ENCODE measurements around the gene ST8SIA2. TPM values are rescaled to one million over a fixed set of nuclear protein-coding genes. Genes with fewer than 3 reads are reported as not detected.

ST8SIA2 gene
- total and polyA plus RNA-seq, 2 donors from 2014 or later, result 0.38 TPM; not detected in 1

DNA sequence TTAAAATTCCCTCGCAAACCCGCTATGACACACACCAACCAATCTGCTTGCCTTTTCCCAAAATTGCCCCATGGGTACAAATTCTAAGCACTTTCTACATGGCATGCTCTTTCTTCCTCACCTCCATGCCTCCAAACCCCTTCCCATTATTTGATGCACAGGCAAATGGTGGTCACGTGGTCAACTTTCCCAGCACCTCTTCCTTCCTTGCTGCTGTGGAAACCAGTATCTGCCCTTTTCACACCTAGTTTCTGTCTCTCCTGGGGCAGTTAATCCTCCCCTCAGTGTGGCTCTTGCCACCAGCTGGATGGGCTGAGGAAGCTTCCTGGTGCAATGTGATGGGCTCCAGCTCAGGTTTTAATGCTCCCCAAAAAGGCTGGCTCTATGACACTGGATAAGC is 38.4 kb upstream of the ST8SIA2 start:
- no peak for FAIRE-seq

DNA sequence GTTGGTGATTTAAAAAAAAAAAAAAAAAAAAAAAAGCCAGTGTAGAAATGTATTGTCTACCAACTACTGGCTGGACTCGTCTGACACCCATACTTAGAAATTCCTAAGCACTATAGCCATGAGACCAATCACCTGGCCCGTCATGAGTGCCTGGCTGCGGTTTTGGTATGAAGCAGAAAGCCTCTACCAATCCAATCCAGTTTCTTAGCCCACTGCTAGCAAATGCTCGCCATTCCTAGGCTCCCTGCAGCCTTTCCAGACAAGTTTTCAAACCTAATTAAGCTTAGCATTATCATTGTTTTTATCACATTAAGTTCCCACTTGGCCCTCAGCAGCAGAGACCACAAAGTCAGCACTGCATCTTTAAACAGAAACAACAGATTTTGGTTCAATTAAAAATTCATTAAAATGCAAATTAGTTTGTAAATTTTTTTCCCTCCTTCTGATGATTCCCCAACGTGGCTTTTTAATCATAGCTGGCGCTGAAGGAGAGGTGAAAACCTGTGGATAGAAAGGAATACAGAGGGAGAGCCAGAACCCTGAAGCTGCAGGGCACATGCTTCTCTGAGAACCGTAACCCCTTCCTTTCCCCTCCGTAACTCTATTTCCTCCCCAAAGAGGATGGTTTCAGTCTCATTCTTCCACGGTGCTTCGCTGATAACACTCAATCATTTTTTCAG is 32.2 kb upstream of the ST8SIA2 start:
- Histone ChIP-seq H3K9me3 (ENCODE audit: control insufficient read depth in 2 of 3, insufficient read depth in 1 of 3, low read length in 3 of 3) (no peaks in the 10 kb centered on the region), H3K27me3 (ENCODE audit: control insufficient read depth, insufficient read depth, low read length) (no peaks in the 10 kb centered on the region), H3K4me1 (ENCODE audit: control insufficient read depth in 2 of 3, insufficient read depth in 2 of 3, low read depth in 1 of 3, low read length in 3 of 3) (no peaks in the 10 kb centered on the region), H3K9ac (ENCODE audit: low read length in 3 of 3) (no peak overlapping the region), H3K4me3 (ENCODE audit: low read length in 3 of 3) (no peak overlapping the region), H3K27ac (ENCODE audit: low read depth in 2 of 2, low read length in 2 of 2) (no peak overlapping the region), H3K36me3 (ENCODE audit: control insufficient read depth in 2 of 3, insufficient read depth in 3 of 3, low read length in 3 of 3) (no peaks in the 10 kb centered on the region)
- intact Hi-C loops (cut with DNase I), result no loop called here
- FAIRE-seq (no peak), DNase-seq (no peak)
- TF ChIP-seq, protein P1, sequence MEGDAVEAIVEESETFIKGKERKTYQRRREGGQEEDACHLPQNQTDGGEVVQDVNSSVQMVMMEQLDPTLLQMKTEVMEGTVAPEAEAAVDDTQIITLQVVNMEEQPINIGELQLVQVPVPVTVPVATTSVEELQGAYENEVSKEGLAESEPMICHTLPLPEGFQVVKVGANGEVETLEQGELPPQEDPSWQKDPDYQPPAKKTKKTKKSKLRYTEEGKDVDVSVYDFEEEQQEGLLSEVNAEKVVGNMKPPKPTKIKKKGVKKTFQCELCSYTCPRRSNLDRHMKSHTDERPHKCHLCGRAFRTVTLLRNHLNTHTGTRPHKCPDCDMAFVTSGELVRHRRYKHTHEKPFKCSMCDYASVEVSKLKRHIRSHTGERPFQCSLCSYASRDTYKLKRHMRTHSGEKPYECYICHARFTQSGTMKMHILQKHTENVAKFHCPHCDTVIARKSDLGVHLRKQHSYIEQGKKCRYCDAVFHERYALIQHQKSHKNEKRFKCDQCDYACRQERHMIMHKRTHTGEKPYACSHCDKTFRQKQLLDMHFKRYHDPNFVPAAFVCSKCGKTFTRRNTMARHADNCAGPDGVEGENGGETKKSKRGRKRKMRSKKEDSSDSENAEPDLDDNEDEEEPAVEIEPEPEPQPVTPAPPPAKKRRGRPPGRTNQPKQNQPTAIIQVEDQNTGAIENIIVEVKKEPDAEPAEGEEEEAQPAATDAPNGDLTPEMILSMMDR (IDR thresholded peaks at IDR 0.05; ENCODE audit: borderline replicate concordance, extremely low read depth, insufficient read depth), result no peak

More for the DNA sequence above, 38.4 kb upstream of the ST8SIA2 start:
- Histone ChIP-seq H3K36me3 (ENCODE audit: control insufficient read depth in 2 of 3, insufficient read depth in 3 of 3, low read length in 3 of 3) (no peaks in the 10 kb centered on the region), H3K27me3 (ENCODE audit: control insufficient read depth, insufficient read depth, low read length) (no peaks in the 10 kb centered on the region), H3K9ac (ENCODE audit: low read length in 3 of 3) (no peak overlapping the region), H3K4me1 (ENCODE audit: control insufficient read depth in 2 of 3, insufficient read depth in 2 of 3, low read depth in 1 of 3, low read length in 3 of 3) (no peaks in the 10 kb centered on the region), H3K4me3 (ENCODE audit: low read length in 3 of 3) (no peak overlapping the region), H3K9me3 (ENCODE audit: control insufficient read depth in 2 of 3, insufficient read depth in 1 of 3, low read length in 3 of 3) (no peaks in the 10 kb centered on the region), H3K27ac (ENCODE audit: low read depth in 2 of 2, low read length in 2 of 2) (no peak overlapping the region)
- TF ChIP-seq, protein P1 (IDR thresholded peaks at IDR 0.05; ENCODE audit: borderline replicate concordance, extremely low read depth, insufficient read depth), result no peak
- intact Hi-C loops (cut with DNase I), result no loop called here
- DNase-seq, result no peak

DNA sequence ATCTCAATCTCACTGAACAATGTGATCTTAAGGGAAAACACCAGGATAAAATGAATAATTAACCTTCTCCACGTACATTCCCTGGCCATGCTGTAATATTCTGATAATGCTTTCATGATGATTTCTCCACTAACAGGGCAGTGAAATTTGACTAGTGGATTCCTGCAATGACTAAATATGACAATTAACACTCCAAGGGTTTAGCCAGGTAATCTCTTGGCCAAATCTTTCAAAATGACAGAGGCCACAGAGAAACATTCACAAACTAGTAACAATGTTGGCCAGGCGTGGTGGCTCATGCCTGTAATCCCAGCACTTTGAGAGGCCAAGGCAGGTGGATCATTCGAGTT is 31.7 kb upstream of the ST8SIA2 start:
- no peaks in the 10 kb centered on the region for H3K27me3 ChIP-seq (ENCODE audit: control insufficient read depth, insufficient read depth, low read length)
- intact Hi-C loops (cut with DNase I), result no loop called here
- H3K27ac ChIP-seq (ENCODE audit: low read depth in 2 of 2, low read length in 2 of 2), result no peak overlapping the region
- FAIRE-seq (no peak), DNase-seq (no peak)
- H3K36me3 ChIP-seq (ENCODE audit: control insufficient read depth in 2 of 3, insufficient read depth in 3 of 3, low read length in 3 of 3), result no peaks in the 10 kb centered on the region
- no peaks in the 10 kb centered on the region for H3K4me1 ChIP-seq (ENCODE audit: control insufficient read depth in 2 of 3, insufficient read depth in 2 of 3, low read depth in 1 of 3, low read length in 3 of 3)
- H3K4me3 ChIP-seq (ENCODE audit: low read length in 3 of 3), result no peak overlapping the region
- H3K9ac ChIP-seq (ENCODE audit: low read length in 3 of 3), result no peak overlapping the region
- TF ChIP-seq, protein P1 (IDR thresholded peaks at IDR 0.05; ENCODE audit: borderline replicate concordance, extremely low read depth, insufficient read depth), result no peak
- no peaks in the 10 kb centered on the region for H3K9me3 ChIP-seq (ENCODE audit: control insufficient read depth in 2 of 3, insufficient read depth in 1 of 3, low read length in 3 of 3)

DNA sequence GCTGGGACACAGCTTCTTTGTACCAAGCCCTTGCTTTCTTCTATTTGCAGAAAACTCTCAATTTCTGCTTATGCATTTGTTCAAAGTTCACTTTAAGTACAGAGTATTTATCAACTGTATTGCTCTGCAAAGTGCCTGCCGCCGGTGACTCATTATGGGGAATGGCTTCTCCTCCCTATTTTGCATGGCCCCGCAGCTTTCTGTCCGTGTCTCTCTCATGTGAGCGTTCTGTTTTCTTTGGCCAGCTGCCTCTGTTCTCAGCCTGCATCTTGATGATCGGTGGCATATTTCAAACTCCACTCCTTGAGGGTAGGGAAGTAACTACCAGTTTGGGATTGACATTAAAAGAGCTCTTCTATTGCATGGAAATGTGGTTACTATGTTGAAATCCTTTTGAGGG is 28.6 kb upstream of the ST8SIA2 start:
- intact Hi-C loops (cut with DNase I), result no loop called here
- TF ChIP-seq, protein P1 (IDR thresholded peaks at IDR 0.05; ENCODE audit: borderline replicate concordance, extremely low read depth, insufficient read depth), result no peak
- Histone ChIP-seq H3K9ac (ENCODE audit: low read length in 3 of 3) (no peak overlapping the region), H3K4me1 (ENCODE audit: control insufficient read depth in 2 of 3, insufficient read depth in 2 of 3, low read depth in 1 of 3, low read length in 3 of 3) (no peaks in the 10 kb centered on the region), H3K9me3 (ENCODE audit: control insufficient read depth in 2 of 3, insufficient read depth in 1 of 3, low read length in 3 of 3) (no peaks in the 10 kb centered on the region), H3K27me3 (ENCODE audit: control insufficient read depth, insufficient read depth, low read length) (no peaks in the 10 kb centered on the region), H3K4me3 (ENCODE audit: low read length in 3 of 3) (no peak overlapping the region), H3K27ac (ENCODE audit: low read depth in 2 of 2, low read length in 2 of 2) (no peak overlapping the region), H3K36me3 (ENCODE audit: control insufficient read depth in 2 of 3, insufficient read depth in 3 of 3, low read length in 3 of 3) (no peaks in the 10 kb centered on the region)
- DNase-seq, result peak in 1 of 5 donors; percentile 32
- no peak for FAIRE-seq

All from kidney (tissue), 14 donors.